Smooth muscle cell (in vitro differentiated cells): ENCODE results near the gene CD180. TPM values are rescaled to one million over a fixed set of nuclear protein-coding genes. Genes with fewer than 3 reads are reported as not detected.

ENCODE experiments used
- DNase-seq: peaks from one replicate; lab custom pipeline; 2025; ENCODE audit not compliant: unreplicated experiment; lab: John Stamatoyannopoulos, UW
- H2AFZ ChIP-seq: fragments of 200-600 bp; sonication (generic); 2 replicates; pipeline ENCODE4 v1.6.0; 2016; ENCODE audit warnings: antibody characterized with exemption, low read depth, mild to moderate bottlenecking
- H3F3A ChIP-seq: fragments of 200-600 bp; sonication (generic); 2 replicates; pipeline ENCODE4 v1.6.0; 2017; ENCODE audit warnings: antibody characterized with exemption, low read depth
- H3K27ac ChIP-seq: fragments of 200-600 bp; sonication (generic); 2 replicates; pipeline ENCODE4 v1.5.1; 2016; ENCODE audit warnings: low read depth, mild to moderate bottlenecking
- H3K27me3 ChIP-seq: fragments of 200-600 bp; sonication (generic); 2 replicates; pipeline ENCODE4 v1.6.1; 2016; ENCODE audit warnings: low read depth, mild to moderate bottlenecking
- H3K36me3 ChIP-seq: fragments of 200-600 bp; sonication (generic); 2 replicates; pipeline ENCODE4 v1.5.1; 2016; ENCODE audit warnings: low read depth
- H3K4me1 ChIP-seq: fragments of 200-600 bp; sonication (generic); 2 replicates; pipeline ENCODE4 v1.5.1; 2016; ENCODE audit warnings: low read depth
- H3K4me2 ChIP-seq: fragments of 200-600 bp; sonication (generic); 2 replicates; pipeline ENCODE4 v1.6.0; 2016; ENCODE audit warnings: mild to moderate bottlenecking
- H3K4me3 ChIP-seq: fragments of 200-600 bp; sonication (generic); 2 replicates; pipeline ENCODE4 v1.5.1; 2016; ENCODE audit warnings: mild to moderate bottlenecking
- H3K79me2 ChIP-seq: fragments of 200-600 bp; sonication (generic); 2 replicates; pipeline ENCODE4 v1.6.0; 2016; ENCODE audit warnings: low read depth, mild to moderate bottlenecking
- H3K9ac ChIP-seq: fragments of 200-600 bp; sonication (generic); 2 replicates; pipeline ENCODE4 v1.6.0; 2016; ENCODE audit warnings: low read depth
- H3K9me3 ChIP-seq: fragments of 200-600 bp; sonication (generic); replicated peaks from 2 replicates; pipeline ENCODE4 v1.5.1; 2016; ENCODE audit warnings: low read depth
- H4K20me1 ChIP-seq: fragments of 200-600 bp; sonication (generic); 2 replicates; pipeline ENCODE4 v1.6.0; 2016; ENCODE audit warnings: low read depth
- CTCF ChIP-seq: fragments of 200-600 bp; sonication (generic); IDR thresholded peaks from 2 replicates; pipeline ENCODE4 v1.5.1; 2017; ENCODE audit warnings: borderline replicate concordance, mild to moderate bottlenecking, antibody characterized with exemption; ENCODE audit not compliant: insufficient read depth, poor library complexity, severe bottlenecking
- WGBS: methylation state at CpG from one replicate; pipeline ENCODE4 v1.1.7; 2016; ENCODE audit warnings: low lambda C conversion rate; 5-methylcytosine and 5-hydroxymethylcytosine counted together
- polyA plus RNA-seq: library from polyadenylated mRNA; unstranded; fragments of >200 nt; fragmentation: Nextera tagmentation; extraction: Ambion mirVana; gene quantifications from 2 replicates; pipeline ENCODE4 v1.2.1, GENCODE V29; 2016
- total RNA-seq: library from RNA; depleted of rRNA; stranded (reverse); fragments of >200 nt; gene quantifications from 2 replicates; pipeline ENCODE4 v1.2.3, GENCODE V29; 2014

Gene CD180
- total and polyA plus RNA-seq, 2 experiments from 2014 or later: not detected

GRCh38 chr5:67153292-67153691 lies 43.3 kb downstream of the CD180 start:
- Histone ChIP-seq H3K79me2 (no peaks in the 10 kb centered on the region), H2AFZ (no peak overlapping the region), H3F3A (no peaks in the 10 kb centered on the region), H3K9me3 (no peaks in the 10 kb centered on the region), H3K27ac (no peak overlapping the region), H3K9ac (no peak overlapping the region), H3K4me1 (no peaks in the 10 kb centered on the region), H4K20me1 (no peaks in the 10 kb centered on the region), H3K27me3 (no peaks in the 10 kb centered on the region), H3K4me3 (no peak overlapping the region), H3K36me3 (no peaks in the 10 kb centered on the region), H3K4me2 (no peak overlapping the region)
- TF ChIP-seq CTCF: no peak
- DNase-seq: no peak
- 87% methylated on average over 2 of the region's 2 CpGs for WGBS

- Histone ChIP-seq H3K79me2 (no peaks in the 10 kb centered on the region), H3K9me3 (no peaks in the 10 kb centered on the region), H3K9ac (no peak overlapping the region), H3K27me3 (no peaks in the 10 kb centered on the region), H3K27ac (no peak overlapping the region), H2AFZ (no peak overlapping the region), H3K36me3 (no peaks in the 10 kb centered on the region), H3K4me1 (no peaks in the 10 kb centered on the region), H3F3A (no peaks in the 10 kb centered on the region), H4K20me1 (no peaks in the 10 kb centered on the region), H3K4me3 (no peak overlapping the region), H3K4me2 (no peak overlapping the region)
- no peak for DNase-seq
- TF ChIP-seq CTCF: no peak
- 95% methylated on average over 6 of the region's 6 CpGs for WGBS
Measured at GRCh38 chr5:67152400-67152799, 44.2 kb downstream of the CD180 start.

- peak; percentile 51 for TF ChIP-seq CTCF
- WGBS: 72% methylated on average over 1 of the region's 1 CpG
- no peak for DNase-seq
- Histone ChIP-seq H3K4me3 (no peak overlapping the region), H4K20me1 (no peaks in the 10 kb centered on the region), H3K9ac (no peak overlapping the region), H3K27me3 (no peaks in the 10 kb centered on the region), H3K4me1 (no peaks in the 10 kb centered on the region), H3K4me2 (no peak overlapping the region), H3F3A (no peaks in the 10 kb centered on the region), H3K79me2 (no peaks in the 10 kb centered on the region), H3K36me3 (no peaks in the 10 kb centered on the region), H3K27ac (no peak overlapping the region), H3K9me3 (no peaks in the 10 kb centered on the region), H2AFZ (no peak overlapping the region)
Measured at GRCh38 chr5:67149951-67150523, 46.6 kb downstream of the CD180 start.
